SK-N-SH (cell line): ENCODE results near the gene AIF1.

Source experiments
- CTCF ChIP-seq: fragments of 200-600 bp; sonication (generic); IDR thresholded peaks from 2 replicates; pipeline ENCODE4 v1.6.1; 2017; ENCODE audit warnings: antibody characterized with exemption, mild to moderate bottlenecking, moderate library complexity
- EP300 ChIP-seq, 2 experiments: IDR thresholded peaks; 2 replicates each; pipeline versions ENCODE4 v1.4.0 to v1.6.1; 2012; ENCODE audit warnings: borderline replicate concordance in 1 of 2, low read depth in 1 of 2, low read length in 1 of 2
- EZH2phosphoT487 ChIP-seq: fragments of 200-600 bp; sonication (generic); IDR thresholded peaks from 2 replicates; pipeline ENCODE4 v1.6.1; 2017; ENCODE audit warnings: low read depth, mixed run types, mild to moderate bottlenecking, antibody characterized with exemption, moderate library complexity, borderline replicate concordance
- POLR2AphosphoS5 ChIP-seq: IDR thresholded peaks from 2 replicates; pipeline ENCODE4 v1.6.1; 2012; ENCODE audit warnings: low read depth, low read length
- REST ChIP-seq: IDR thresholded peaks from 2 replicates; pipeline ENCODE4 v1.6.1; 2012; ENCODE audit warnings: mild to moderate bottlenecking, low read depth, low read length, moderate library complexity
- YY1 ChIP-seq: IDR thresholded peaks from 2 replicates; pipeline ENCODE4 v1.4.0; 2012; ENCODE audit warnings: low read depth, mild to moderate bottlenecking
- TF ChIP-seq, protein P1 (sequence below): fragments of 150-350 bp; IDR thresholded peaks from 2 replicates; pipeline ENCODE4 v1.6.1; 2017; ENCODE audit warnings: antibody characterized with exemption, low read length, low read depth, borderline replicate concordance

DNA sequence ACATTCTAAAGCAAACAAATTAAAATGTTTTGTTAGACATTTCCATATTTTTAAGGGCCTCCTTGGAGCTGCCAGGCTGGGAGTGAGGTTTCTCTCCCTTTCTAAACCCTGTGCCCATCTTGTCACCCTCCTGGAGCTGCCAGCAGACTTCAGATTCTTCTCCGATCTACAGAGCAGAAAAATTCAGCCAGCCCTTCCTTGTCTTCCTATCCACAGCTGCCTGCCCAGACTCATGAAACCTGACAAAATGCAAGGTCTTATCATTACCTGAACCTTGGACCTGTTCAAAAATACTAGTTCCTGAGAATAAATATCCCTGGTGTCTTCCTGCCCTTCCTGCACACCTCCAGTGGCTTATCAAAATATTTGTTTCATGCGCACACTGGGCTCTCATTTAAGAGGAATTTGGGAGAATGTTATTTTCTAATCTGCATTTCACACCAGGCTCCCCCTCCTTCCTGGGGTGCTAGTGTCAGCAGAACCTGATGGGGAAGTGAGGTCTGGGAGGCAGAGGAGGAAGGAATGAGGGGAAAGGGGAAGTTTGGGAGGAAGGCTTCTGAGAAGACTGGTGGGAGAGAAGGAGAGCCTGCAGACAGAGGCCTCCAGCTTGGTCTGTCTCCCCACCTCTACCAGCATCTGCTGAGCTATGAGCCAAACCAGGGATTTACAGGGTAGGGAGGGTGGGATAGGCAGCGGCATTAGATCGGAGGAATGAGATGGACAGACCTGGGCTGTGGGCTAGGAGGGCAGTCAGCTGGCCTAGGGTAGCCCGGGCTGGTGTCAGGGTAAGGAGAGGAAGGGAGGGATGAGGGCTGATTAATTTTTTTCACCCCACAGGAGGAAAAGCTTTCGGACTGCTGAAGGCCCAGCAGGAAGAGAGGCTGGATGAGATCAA lies at the start of gene AIF1:
- TF ChIP-seq CTCF: no peak
- TF ChIP-seq YY1: no peak
- no peak for TF ChIP-seq EP300 (IDR thresholded peaks at IDR 0.05; ENCODE audit: borderline replicate concordance in 1 of 2, low read depth in 1 of 2, low read length in 1 of 2)
- TF ChIP-seq EZH2phosphoT487: no peak
- no peak for TF ChIP-seq REST
- TF ChIP-seq, protein P1, sequence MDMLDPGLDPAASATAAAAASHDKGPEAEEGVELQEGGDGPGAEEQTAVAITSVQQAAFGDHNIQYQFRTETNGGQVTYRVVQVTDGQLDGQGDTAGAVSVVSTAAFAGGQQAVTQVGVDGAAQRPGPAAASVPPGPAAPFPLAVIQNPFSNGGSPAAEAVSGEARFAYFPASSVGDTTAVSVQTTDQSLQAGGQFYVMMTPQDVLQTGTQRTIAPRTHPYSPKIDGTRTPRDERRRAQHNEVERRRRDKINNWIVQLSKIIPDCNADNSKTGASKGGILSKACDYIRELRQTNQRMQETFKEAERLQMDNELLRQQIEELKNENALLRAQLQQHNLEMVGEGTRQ: no peak
- TF ChIP-seq POLR2AphosphoS5: no peak
